Natural killer cell treated with Interleukin-12 subunit alpha and Interleukin-12 subunit beta and Interleukin-15 and Interleukin-18, amount 100 ng/mL, for 72 hours (primary cell): ENCODE results near the gene PIK3R1. TPM values are rescaled to one million over a fixed set of nuclear protein-coding genes. Genes with fewer than 3 reads are reported as not detected.

ENCODE experiments used
- ATAC-seq, 2 donors: fragments of 150-1000 bp; cut with Tn5 transposase in 1 of 2; sonication (Bioruptor Pico), chemical (Tn5 transposase) in 1 of 2; 2 replicates each; pipeline ENCODE4 v1.10.0; 2021
- DNase-seq: peaks from one replicate; pipeline ENCODE4 v3.0.0; 2022; ENCODE audit warnings: low spot score
- H3K27ac Mint-ChIP-seq, 2 donors: 1 replicate in 1 of 2; 2 replicates in 1 of 2; pipeline ENCODE4 v1.8.0; 2022; ENCODE audit warnings: mixed read lengths in 2 of 2, mild to moderate bottlenecking in 1 of 2, moderate library complexity in 1 of 2
- H3K27me3 Mint-ChIP-seq, 2 donors: 1 replicate in 1 of 2; 2 replicates in 1 of 2; pipeline ENCODE4 v1.8.0; 2022; ENCODE audit warnings: mixed read lengths in 2 of 2
- H3K36me3 Mint-ChIP-seq: one replicate; pipeline ENCODE4 v1.8.0; 2022; ENCODE audit warnings: mixed read lengths
- H3K4me1 Mint-ChIP-seq, 2 donors: 1 replicate in 1 of 2; 2 replicates in 1 of 2; pipeline ENCODE4 v1.8.0; 2022; ENCODE audit warnings: low read depth in 2 of 2, mixed read lengths in 2 of 2, mild to moderate bottlenecking in 1 of 2
- H3K4me3 Mint-ChIP-seq: one replicate; pipeline ENCODE4 v1.8.0; 2022; ENCODE audit warnings: mixed read lengths
- H3K9me3 Mint-ChIP-seq: 2 replicates; pipeline ENCODE4 v1.8.0; 2022; ENCODE audit warnings: mixed read lengths
- total RNA-seq, 2 donors: library from RNA; stranded (reverse); gene quantifications; one replicate each; pipeline ENCODE4 v1.2.3, GENCODE V29; 2022

PIK3R1 gene
- total RNA-seq, 2 donors from 2014 or later, result 141 to 195 TPM

DNA sequence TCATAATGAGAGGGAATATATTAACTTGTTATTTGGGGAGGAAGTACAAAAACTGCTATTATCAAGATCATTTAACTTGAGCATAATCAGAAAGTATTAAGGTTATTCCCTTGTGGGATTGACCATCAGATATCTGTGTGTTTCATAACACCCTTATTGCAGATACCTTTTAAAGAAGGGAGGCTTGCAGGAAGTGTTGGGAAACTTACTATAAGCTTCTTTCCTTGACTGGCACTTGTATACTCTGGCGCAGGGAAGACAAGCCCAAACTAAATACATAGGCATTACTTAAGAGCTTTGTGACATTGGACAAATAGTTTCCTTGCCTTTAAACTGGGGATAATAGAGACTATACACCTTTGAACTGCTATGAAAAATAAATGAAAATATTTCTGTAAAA lies 50.9 kb downstream of the PIK3R1 start:
- Mint-ChIP-seq H3K27me3 (no peaks in the 10 kb centered on the region), H3K27ac (peak overlapping the region; percentile 64 to 88), H3K4me1 (peaks cover 72 to 84% of the 10 kb centered on the region in 2 donors), H3K4me3 (peak overlapping the region; percentile 23), H3K9me3 (no peaks in the 10 kb centered on the region), H3K36me3 (no peaks in the 10 kb centered on the region)
- DNase-seq (no peak), ATAC-seq (peak in 1 of 2 donors; percentile 49)

DNA sequence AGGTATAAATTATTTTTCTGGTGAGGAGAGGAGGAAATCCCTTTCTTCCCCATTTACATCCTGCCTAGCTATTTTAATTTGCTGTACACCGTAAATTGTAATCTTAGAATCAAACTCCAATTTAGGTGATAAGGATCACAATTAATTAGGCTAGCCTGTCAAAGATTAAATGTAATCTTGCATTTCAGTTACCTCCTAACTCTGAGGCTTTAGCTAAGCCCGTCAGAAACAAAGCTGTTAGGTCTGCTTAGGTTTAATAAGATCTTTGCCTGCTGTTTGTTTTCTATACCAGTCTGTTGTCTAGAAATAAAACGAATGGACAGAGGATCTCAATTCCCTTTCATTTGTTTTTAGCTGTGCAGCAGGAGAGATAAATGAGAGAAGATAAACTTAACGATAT lies 51.5 kb downstream of the PIK3R1 start:
- Mint-ChIP-seq H3K4me1 (peaks cover 68 to 85% of the 10 kb centered on the region in 2 donors), H3K27ac (peak overlapping the region; percentile 64 to 88), H3K9me3 (no peaks in the 10 kb centered on the region), H3K27me3 (no peaks in the 10 kb centered on the region), H3K36me3 (no peaks in the 10 kb centered on the region), H3K4me3 (peak overlapping the region; percentile 28)
- no peak for DNase-seq
- no peak for ATAC-seq

DNA sequence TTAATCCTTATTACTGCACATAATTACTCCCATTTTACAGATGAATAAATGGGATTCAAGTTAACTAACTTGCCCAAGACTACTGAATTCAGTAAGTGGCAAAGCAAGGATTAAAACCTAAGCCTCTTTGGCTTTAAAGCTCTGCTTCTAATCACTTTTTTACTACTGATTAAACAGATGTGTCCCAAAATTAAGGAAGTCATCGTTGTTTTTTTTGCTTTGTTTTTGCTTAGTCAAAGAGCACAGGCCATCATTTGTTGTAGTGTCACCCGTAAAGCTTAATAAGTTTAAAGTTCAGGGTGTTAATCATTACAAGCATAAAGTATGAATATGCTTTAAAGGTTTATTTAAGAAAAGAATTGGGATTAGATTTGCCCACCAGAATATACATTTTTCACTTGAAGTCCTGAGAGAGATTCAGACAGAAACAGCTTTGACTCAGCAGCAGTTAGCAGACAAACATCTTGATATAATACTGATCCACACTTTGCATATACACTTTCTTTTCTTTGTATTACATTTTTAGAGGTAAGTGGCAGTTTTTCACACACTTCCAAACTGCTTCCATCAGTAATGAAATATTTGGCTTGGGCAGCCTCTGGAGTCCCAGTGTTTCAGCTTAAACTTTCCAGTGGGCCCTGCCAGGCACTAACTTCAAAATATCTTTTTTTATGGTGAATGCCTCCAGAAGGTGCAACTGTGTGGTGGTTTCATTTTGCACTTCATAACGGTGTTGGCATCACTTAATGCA lies 52.7 kb downstream of the PIK3R1 start:
- Mint-ChIP-seq H3K4me1 (peaks cover 71 to 89% of the 10 kb centered on the region in 2 donors), H3K9me3 (no peaks in the 10 kb centered on the region), H3K36me3 (no peaks in the 10 kb centered on the region), H3K27ac (peak overlapping the region; percentile 64 to 89), H3K4me3 (peak overlapping the region; percentile 58), H3K27me3 (no peaks in the 10 kb centered on the region)
- no peak for DNase-seq
- peak in 1 of 2 donors; percentile 61 for ATAC-seq

DNA sequence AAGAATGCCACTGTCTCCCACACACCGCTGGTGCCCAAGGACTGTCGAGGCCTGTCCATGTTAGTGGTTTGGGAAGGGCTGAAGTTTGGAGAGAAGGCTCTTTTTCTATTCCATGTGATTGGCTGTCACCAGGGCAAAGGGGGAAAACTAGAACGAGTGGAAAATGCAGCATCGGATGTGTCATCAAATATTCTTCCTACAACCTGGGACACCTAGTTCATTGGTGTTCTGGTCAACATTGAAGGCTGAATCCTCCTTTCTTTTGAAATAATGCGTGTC lies 53.2 kb downstream of the PIK3R1 start:
- no peak for ATAC-seq
- no peaks in the 10 kb centered on the region for H3K27me3 Mint-ChIP-seq
- peak overlapping the region; percentile 58 for H3K4me3 Mint-ChIP-seq
- H3K36me3 Mint-ChIP-seq, result no peaks in the 10 kb centered on the region
- DNase-seq, result no peak
- no peaks in the 10 kb centered on the region for H3K9me3 Mint-ChIP-seq
- peaks cover 72 to 89% of the 10 kb centered on the region in 2 donors for H3K4me1 Mint-ChIP-seq
- H3K27ac Mint-ChIP-seq, result peak overlapping the region; percentile 64 to 89

DNA sequence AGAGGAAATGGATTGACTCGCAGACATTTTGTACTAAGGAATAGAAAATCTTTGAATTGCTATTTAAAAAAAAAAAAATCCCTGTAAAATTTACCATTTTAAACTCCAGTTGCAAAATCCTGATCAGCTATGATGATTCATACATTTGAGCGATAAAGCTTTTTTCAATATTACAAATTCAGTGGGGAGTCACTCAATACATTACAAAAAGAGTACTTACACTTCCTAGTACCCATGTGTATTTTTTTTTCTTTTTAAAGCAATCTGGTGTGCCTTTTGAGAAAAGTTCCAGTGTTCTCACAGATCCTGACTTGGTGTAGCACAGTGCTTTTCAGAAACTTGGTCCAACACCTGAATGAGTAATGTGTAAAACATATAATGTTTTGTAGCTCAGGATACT lies 54.3 kb downstream of the PIK3R1 start:
- no peaks in the 10 kb centered on the region for H3K9me3 Mint-ChIP-seq
- no peak for DNase-seq
- no peaks in the 10 kb centered on the region for H3K27me3 Mint-ChIP-seq
- peak; percentile 44 to 50 for ATAC-seq
- peak overlapping the region; percentile 82 to 89 for H3K27ac Mint-ChIP-seq
- H3K36me3 Mint-ChIP-seq, result peaks cover 7% of the 10 kb centered on the region
- peak overlapping the region; percentile 50 for H3K4me3 Mint-ChIP-seq
- peaks cover 73 to 89% of the 10 kb centered on the region in 2 donors for H3K4me1 Mint-ChIP-seq

DNA sequence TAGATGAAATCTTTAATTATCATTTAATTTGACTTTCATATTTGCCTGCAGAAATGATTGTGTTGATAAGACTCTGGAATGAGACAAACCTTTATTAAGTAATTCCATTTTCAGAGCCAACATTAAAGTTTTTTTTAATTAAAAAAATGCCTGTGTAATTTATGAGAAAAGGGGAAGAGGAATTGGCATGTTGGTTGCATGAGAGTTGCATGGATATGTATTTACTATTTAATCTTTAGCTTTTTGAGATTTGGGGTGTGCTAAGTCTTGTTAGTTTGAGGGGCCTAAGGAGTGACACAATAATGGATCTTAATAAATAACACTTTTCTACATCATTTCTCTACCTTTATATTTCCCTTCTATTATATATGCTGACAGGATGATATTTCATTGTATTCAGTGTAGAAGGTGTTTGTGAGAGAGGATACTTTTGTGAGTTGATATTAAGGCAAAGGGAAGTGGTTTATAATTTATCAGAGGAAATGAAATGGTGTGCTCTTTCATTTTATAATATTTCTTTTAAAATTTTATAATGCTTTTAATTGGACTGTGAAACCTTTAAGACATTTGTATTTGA lies 54.9 kb downstream of the PIK3R1 start:
- Mint-ChIP-seq H3K36me3 (peaks cover 13% of the 10 kb centered on the region), H3K4me1 (peaks cover 71 to 89% of the 10 kb centered on the region in 2 donors), H3K9me3 (no peaks in the 10 kb centered on the region), H3K27me3 (no peaks in the 10 kb centered on the region), H3K27ac (peak overlapping the region; percentile 82 to 89), H3K4me3 (peak overlapping the region; percentile 50)
- DNase-seq (no peak), ATAC-seq (no peak)

DNA sequence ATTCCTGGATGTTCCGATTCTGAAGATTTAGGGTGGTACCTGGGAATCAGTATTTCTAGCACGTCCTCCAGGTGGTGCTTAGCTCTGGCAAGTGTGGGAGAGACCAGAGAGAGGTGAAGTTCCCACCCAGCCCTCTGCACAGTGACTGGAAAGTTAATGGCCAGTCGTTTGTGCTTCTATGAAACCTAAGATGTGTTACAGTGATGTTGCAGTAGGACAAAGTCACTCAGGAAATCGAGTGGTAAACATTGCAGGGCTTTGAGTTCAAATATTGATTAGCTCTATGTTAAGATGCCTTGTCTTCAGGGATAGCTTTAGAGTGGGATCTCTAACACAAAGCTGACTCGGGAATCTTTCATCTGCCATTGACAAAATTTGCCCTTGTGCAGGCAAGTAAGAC lies 55.6 kb downstream of the PIK3R1 start:
- peaks cover 68 to 89% of the 10 kb centered on the region in 2 donors for H3K4me1 Mint-ChIP-seq
- H3K36me3 Mint-ChIP-seq, result peaks cover 13% of the 10 kb centered on the region
- no peaks in the 10 kb centered on the region for H3K27me3 Mint-ChIP-seq
- H3K27ac Mint-ChIP-seq, result peak overlapping the region; percentile 82 to 89
- ATAC-seq, result no peak
- no peak overlapping the region for H3K4me3 Mint-ChIP-seq
- no peak for DNase-seq
- H3K9me3 Mint-ChIP-seq, result no peaks in the 10 kb centered on the region

DNA sequence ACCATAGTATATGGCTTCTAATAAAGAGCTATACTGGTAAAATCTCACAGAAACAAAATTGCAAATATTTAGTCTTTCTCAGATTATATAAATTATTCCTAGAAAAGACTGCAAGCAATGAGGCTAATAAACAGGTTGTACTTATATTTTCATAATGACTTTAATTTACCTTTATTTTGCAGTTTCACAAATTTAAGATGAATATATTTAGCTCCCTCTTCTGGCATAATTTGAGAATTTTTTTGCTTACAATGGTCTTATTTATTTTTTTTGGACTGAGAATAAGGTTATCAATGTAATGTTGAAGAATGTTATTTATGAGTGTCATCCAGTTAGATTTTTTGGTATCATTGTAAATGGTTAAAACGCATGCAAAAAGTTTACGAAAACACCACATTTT lies 56.7 kb downstream of the PIK3R1 start:
- peak overlapping the region; percentile 6 to 91 for H3K27ac Mint-ChIP-seq

DNA sequence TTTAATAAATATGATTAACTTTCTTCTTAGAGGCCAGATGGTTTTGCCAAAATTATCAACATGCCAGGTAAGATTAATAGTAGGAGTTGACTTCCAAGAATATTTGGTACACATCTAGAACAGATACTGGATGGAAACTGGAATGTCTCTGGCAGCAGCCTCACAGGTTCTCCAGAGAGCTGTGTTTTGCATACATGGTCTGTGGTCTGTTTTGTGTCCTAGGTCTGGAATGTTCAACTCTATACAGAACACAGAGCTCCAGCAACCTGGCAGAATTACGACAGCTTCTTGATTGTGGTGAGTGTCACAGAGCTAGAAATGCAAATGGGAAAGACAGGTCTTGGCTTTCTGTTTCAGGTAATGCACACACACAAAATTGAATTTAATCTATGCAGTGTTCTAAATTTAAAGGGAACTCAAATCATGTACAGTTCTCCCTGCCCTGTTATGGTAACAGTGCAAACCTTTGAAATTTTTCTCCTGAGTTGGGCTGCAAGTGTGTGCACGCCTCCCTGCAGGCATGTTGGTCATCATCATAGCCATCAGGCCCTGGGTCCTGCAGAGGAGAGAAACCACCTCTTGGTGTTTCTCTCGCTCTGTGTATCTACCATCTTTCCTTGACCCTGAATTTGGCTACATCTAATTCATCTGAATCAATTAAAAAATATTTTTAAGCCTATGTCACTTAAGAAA lies 58.3 kb downstream of the PIK3R1 start:
- peaks cover 61 to 84% of the 10 kb centered on the region in 2 donors for H3K4me1 Mint-ChIP-seq
- peak overlapping the region; percentile 91 to 100 for H3K27ac Mint-ChIP-seq
- H3K4me3 Mint-ChIP-seq, result peak overlapping the region; percentile 85
- H3K27me3 Mint-ChIP-seq, result no peaks in the 10 kb centered on the region
- no peaks in the 10 kb centered on the region for H3K9me3 Mint-ChIP-seq
- DNase-seq (no peak), ATAC-seq (no peak)
- peaks cover 25% of the 10 kb centered on the region for H3K36me3 Mint-ChIP-seq

More for the DNA sequence above, 56.7 kb downstream of the PIK3R1 start:
- H3K4me1 Mint-ChIP-seq, result peaks cover 63 to 87% of the 10 kb centered on the region in 2 donors
- DNase-seq (no peak), ATAC-seq (no peak)
- no peak overlapping the region for H3K4me3 Mint-ChIP-seq
- H3K36me3 Mint-ChIP-seq, result peaks cover 15% of the 10 kb centered on the region
- H3K9me3 Mint-ChIP-seq, result no peaks in the 10 kb centered on the region
- H3K27me3 Mint-ChIP-seq, result no peaks in the 10 kb centered on the region

DNA sequence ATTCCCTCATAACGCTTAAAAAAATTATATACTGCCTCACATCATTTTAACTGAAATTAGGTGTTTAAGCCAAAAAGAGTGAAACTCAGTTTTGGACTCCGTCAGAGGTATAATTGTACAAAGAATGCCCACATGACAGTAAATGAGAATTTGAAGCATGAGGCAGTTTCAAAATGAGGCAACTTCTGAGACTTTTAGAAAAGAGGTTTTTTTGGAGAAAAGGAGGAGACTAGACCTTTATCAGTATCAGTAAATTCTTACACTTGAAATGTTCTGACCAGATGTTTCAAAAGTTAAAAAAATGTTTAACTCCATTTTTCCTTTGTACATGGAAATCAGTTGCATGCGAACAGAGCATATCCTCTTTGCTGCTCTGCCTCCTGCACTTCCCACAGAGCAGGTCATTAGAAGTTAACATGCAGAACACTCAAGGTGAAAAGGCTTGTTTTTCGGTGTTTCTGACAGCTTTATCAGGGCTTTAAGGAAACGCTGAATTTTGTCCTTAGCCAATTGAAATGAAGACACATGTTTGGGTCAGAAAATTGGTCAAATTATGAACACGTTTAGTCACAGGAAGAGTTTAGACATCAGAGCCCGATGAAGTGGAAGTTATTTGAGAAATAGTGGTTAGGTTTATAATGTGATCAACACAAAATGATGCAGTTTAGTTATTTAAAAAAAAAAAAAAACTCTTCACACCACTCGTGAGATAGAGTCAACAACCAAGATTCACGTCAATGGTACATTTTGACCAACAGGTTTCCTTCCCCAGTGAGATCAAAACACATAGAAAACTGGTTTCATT lies 59.5 kb downstream of the PIK3R1 start:
- Mint-ChIP-seq H3K36me3 (peaks cover 32% of the 10 kb centered on the region), H3K4me3 (peak overlapping the region; percentile 85), H3K4me1 (peaks cover 67 to 84% of the 10 kb centered on the region in 2 donors), H3K27ac (peak overlapping the region; percentile 91 to 100), H3K9me3 (no peaks in the 10 kb centered on the region), H3K27me3 (no peaks in the 10 kb centered on the region)
- ATAC-seq (peak; percentile 58), DNase-seq (no peak)

DNA sequence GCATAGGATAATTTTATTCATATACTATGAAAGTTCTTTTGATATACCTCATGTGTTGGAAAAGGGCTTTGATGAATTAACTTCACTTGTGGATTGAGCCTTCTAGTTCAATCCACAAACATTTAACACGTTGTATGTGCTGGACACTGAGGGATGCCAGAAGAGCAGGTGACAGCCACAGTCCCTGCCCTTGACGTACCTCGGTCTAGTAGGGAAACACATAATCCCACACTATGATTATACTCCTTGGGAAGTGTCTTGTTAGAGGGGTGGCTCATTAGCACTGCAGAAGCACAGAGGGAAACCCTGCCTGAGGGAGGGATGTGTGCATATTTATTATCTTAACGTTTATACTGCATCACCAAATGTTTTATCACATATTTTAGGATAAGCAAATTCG lies 61.2 kb downstream of the PIK3R1 start:
- no peaks in the 10 kb centered on the region for H3K27me3 Mint-ChIP-seq
- DNase-seq (no peak), ATAC-seq (no peak)
- no peak overlapping the region for H3K4me3 Mint-ChIP-seq
- H3K9me3 Mint-ChIP-seq, result no peaks in the 10 kb centered on the region
- H3K4me1 Mint-ChIP-seq, result peaks cover 69 to 82% of the 10 kb centered on the region in 2 donors
- H3K36me3 Mint-ChIP-seq, result peaks cover 44% of the 10 kb centered on the region
- H3K27ac Mint-ChIP-seq, result peak overlapping the region; percentile 69 to 100

DNA sequence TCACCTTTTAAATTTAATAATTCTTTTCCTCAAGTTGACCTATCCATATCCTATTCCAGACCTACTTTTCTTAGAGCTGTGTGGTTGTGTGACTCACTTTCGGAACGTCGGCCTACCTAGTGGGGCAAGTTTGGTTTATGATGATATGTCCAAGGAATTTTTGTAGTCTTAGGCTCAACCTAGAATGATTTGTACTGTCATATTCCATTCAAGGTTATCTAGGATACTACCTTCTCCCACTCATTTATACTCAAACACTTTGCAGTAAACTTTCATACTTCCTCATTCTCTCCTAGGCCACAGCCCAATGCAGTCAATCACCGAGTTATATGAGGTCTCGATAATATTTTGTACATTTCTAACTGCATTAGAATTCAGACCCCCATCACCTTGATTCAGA lies 61.9 kb downstream of the PIK3R1 start:
- peaks cover 74 to 84% of the 10 kb centered on the region in 2 donors for H3K4me1 Mint-ChIP-seq
- no peak for DNase-seq
- peaks cover 51% of the 10 kb centered on the region for H3K36me3 Mint-ChIP-seq
- no peak overlapping the region for H3K4me3 Mint-ChIP-seq
- peak overlapping the region; percentile 69 to 92 for H3K27ac Mint-ChIP-seq
- H3K27me3 Mint-ChIP-seq, result no peaks in the 10 kb centered on the region
- no peaks in the 10 kb centered on the region for H3K9me3 Mint-ChIP-seq
- no peak for ATAC-seq

DNA sequence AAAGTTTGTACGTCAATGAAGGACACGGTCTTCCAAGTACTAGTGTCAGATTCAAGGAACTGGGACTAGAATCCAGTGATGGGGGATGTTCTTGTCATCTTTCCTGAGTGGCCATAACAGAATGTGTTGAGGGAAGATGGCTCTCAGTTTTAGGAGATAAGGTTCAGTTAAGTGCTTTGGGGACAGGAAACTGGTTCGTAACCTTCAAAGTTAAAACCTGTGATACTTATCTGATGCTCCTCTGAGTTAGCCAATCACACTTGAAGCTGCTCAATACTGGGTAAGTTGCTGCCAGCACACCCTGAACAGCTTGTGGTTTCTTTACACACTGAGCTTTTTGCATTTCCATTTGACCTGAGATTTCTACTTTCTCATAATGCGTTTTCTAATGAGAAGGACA lies 64.4 kb downstream of the PIK3R1 start:
- DNase-seq (no peak), ATAC-seq (peak; percentile 85 to 92)
- Mint-ChIP-seq H3K27ac (peak overlapping the region; percentile 89 to 92), H3K27me3 (no peaks in the 10 kb centered on the region), H3K4me3 (peak overlapping the region; percentile 77), H3K4me1 (peaks cover 62 to 72% of the 10 kb centered on the region in 2 donors), H3K9me3 (no peaks in the 10 kb centered on the region), H3K36me3 (peaks cover 48% of the 10 kb centered on the region)
